HEK293T (cell line): ENCODE measurements around the gene PFDN1.

Source experiments
- BHLHE40 ChIP-seq: fragments of 450-650 bp; IDR thresholded peaks from 2 replicates; pipeline ENCODE4 v1.6.1; 2016; ENCODE audit warnings: mild to moderate bottlenecking, moderate library complexity, borderline replicate concordance
- CTBP1 ChIP-seq: fragments of 450-650 bp; IDR thresholded peaks from 2 replicates; pipeline ENCODE4 v1.6.1; 2016; ENCODE audit warnings: borderline replicate concordance
- ELF4 ChIP-seq: fragments of 450-650 bp; IDR thresholded peaks from 2 replicates; pipeline ENCODE4 v1.6.1; 2017; ENCODE audit warnings: antibody characterized with exemption
- FOXK2 ChIP-seq: fragments of 450-650 bp; IDR thresholded peaks from 2 replicates; pipeline ENCODE4 v1.6.1; 2016; ENCODE audit warnings: mild to moderate bottlenecking
- FOXM1 ChIP-seq: fragments of 450-650 bp; IDR thresholded peaks from 2 replicates; pipeline ENCODE4 v1.6.1; 2017; ENCODE audit warnings: mild to moderate bottlenecking, borderline replicate concordance
- LEF1 ChIP-seq: fragments of 450-650 bp; IDR thresholded peaks from 2 replicates; pipeline ENCODE4 v1.6.1; 2017; ENCODE audit warnings: mild to moderate bottlenecking, borderline replicate concordance
- NFRKB ChIP-seq: fragments of 450-650 bp; IDR thresholded peaks from 2 replicates; pipeline ENCODE4 v1.6.1; 2016; ENCODE audit warnings: mild to moderate bottlenecking, moderate library complexity
- ZNF384 ChIP-seq: fragments of 450-650 bp; IDR thresholded peaks from 2 replicates; pipeline ENCODE4 v1.6.1; 2016

GRCh38 chr5:140253985-140254384 is 48.9 kb downstream of the PFDN1 start:
- TF ChIP-seq ZNF384 (no peak), FOXM1 (no peak), NFRKB (no peak), ELF4 (no peak), BHLHE40 (no peak), LEF1 (no peak), FOXK2 (no peak), CTBP1 (no peak)
